Tibial nerve (tissue), 4 donors: ENCODE data around the gene ATP11C.

Experiments used
- EP300 ChIP-seq, 2 donors: sonication (generic); formaldehyde crosslinking; IDR thresholded peaks; one replicate each; pipeline ENCODE4 v1.6.1; 2017; ENCODE audit warnings: antibody characterized with exemption in 2 of 2, mild to moderate bottlenecking in 1 of 2
- POLR2A ChIP-seq, 2 donors: fragments of 450-650 bp; IDR thresholded peaks; one replicate each; pipeline ENCODE4 v1.6.1; 2017; ENCODE audit warnings: antibody characterized with exemption in 2 of 2, mild to moderate bottlenecking in 2 of 2, moderate library complexity in 2 of 2
- TF ChIP-seq, protein P1 (sequence below), 5 experiments: fragments of 200-600 bp in 3 of 5; fragments of 450-650 bp in 2 of 5; sonication (generic) in 3 of 5; IDR thresholded peaks; one replicate each; pipeline ENCODE4 v1.5.1; 2016 to 2019; ENCODE audit warnings: antibody characterized with exemption in 5 of 5, mild to moderate bottlenecking in 3 of 5, moderate library complexity in 2 of 5

DNA sequence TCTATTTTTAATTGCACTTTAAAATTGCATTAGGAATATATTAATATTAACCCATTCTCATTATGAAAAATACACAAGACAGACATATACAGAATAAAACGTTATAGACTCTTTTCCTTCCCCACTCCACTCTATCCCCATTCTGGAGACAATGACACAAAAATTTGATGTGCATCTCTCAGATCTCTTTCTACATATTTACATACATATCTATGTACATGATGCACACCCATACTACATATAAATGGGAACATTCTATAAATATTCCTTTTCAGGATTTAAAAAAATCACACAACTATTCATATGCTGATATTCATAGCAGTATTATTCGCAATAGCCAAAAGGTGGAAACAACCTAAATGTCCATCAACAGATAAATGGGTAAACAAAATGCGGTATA, 34.9 kb upstream of the ATP11C start:
- TF ChIP-seq, protein P1, sequence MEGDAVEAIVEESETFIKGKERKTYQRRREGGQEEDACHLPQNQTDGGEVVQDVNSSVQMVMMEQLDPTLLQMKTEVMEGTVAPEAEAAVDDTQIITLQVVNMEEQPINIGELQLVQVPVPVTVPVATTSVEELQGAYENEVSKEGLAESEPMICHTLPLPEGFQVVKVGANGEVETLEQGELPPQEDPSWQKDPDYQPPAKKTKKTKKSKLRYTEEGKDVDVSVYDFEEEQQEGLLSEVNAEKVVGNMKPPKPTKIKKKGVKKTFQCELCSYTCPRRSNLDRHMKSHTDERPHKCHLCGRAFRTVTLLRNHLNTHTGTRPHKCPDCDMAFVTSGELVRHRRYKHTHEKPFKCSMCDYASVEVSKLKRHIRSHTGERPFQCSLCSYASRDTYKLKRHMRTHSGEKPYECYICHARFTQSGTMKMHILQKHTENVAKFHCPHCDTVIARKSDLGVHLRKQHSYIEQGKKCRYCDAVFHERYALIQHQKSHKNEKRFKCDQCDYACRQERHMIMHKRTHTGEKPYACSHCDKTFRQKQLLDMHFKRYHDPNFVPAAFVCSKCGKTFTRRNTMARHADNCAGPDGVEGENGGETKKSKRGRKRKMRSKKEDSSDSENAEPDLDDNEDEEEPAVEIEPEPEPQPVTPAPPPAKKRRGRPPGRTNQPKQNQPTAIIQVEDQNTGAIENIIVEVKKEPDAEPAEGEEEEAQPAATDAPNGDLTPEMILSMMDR (IDR thresholded peaks at IDR 0.05), result no peak
- no peak for TF ChIP-seq POLR2A (IDR thresholded peaks at IDR 0.05)
- TF ChIP-seq EP300 (IDR thresholded peaks at IDR 0.05), result no peak
